ENCODE data around the gene RGS6.
A peak's percentile ranks its signal among the peaks of the same experiment; 100 is the strongest.

Gene RGS6

GRCh38 chr14:72599579-72600470, 667.6 kb downstream of the RGS6 start:
- DNase-seq = no peak

GRCh38 chr14:72600551-72601330, 668.5 kb downstream of the RGS6 start:
- DNase-seq = no peak

GRCh38 chr14:72603639-72604038, 671.4 kb downstream of the RGS6 start:
- DNase-seq = no peak

- no peak for DNase-seq
Measured at GRCh38 chr14:72604133-72604532, 671.9 kb downstream of the RGS6 start.

GRCh38 chr14:72605096-72605920, 673.1 kb downstream of the RGS6 start:
- no peak for DNase-seq

- DNase-seq = no peak
Measured at GRCh38 chr14:72605921-72606220, 673.6 kb downstream of the RGS6 start.

GRCh38 chr14:72606879-72607278, 674.6 kb downstream of the RGS6 start:
- DNase-seq = no peak

GRCh38 chr14:72607386-72608130, 675.3 kb downstream of the RGS6 start:
- DNase-seq = no peak

GRCh38 chr14:72608391-72609204, 676.4 kb downstream of the RGS6 start:
- no peak for DNase-seq

GRCh38 chr14:72609205-72609916, 677.1 kb downstream of the RGS6 start:
- DNase-seq = no peak

- DNase-seq = no peak
Measured at GRCh38 chr14:72610096-72610830, 678.0 kb downstream of the RGS6 start.

- no peak for DNase-seq
Measured at GRCh38 chr14:72610831-72611200, 678.6 kb downstream of the RGS6 start.

- peak; percentile 12 for DNase-seq
Measured at GRCh38 chr14:72611506-72611905, 679.3 kb downstream of the RGS6 start.

- no peak for DNase-seq
Measured at GRCh38 chr14:72612041-72612440, 679.8 kb downstream of the RGS6 start.

- DNase-seq = no peak
Measured at GRCh38 chr14:72613231-72613974, 681.2 kb downstream of the RGS6 start.

GRCh38 chr14:72613975-72614319, 681.7 kb downstream of the RGS6 start:
- no peak for DNase-seq

GRCh38 chr14:72614365-72614764, 682.1 kb downstream of the RGS6 start:
- DNase-seq = no peak

GRCh38 chr14:72614891-72615415, 682.7 kb downstream of the RGS6 start:
- no peak for DNase-seq

GRCh38 chr14:72615451-72616121, 683.4 kb downstream of the RGS6 start:
- DNase-seq = peak; percentile 45

All from right forelimb (tissue), 1 donor.